RKO (cell line): Measurements from ENCODE around the gene PBXIP1.
"Not testable (repeated sequence)": the region's sequence is repeated elsewhere in the genome, so short reads cannot be mapped to it uniquely, and the experiment has no call there.

Experiments used
- DNase-seq: peaks from one replicate; pipeline ENCODE4 v3.0.0-alpha.2; 2016; ENCODE audit warnings: low spot score

Gene PBXIP1

DNA sequence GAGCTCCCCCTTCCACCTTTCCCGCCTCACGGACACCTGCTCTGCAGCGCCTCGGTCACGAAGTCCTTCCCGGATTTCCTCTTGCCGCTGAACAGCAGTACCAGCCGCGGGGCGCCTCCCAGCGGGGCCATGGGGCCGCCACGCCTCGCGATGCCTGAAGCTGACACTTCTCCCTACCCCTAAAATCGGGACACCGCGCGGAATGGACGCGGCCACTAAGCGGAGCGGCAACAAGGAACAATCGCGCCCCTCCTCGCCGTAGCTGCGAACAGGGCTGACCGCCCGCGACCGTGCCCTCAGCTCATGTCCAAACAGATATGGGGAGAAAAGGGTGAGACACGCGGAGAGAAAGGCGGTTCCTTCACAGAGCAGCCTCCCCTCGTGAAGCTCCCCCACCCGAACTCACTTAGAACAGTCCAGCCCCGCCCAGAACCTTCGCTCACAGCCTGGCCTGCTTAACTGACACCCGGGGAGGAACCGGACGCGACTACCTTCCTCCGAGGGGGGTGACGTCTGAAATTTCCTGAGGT, 19.3 kb downstream of the PBXIP1 start, which contains the start of gene PMVK:
Gene PMVK, minus strand, starts transcription at position 165 of the 530 bp plus-strand sequence. Its CDS starts 34 bp downstream, at position 131.
- peak; percentile 94 for DNase-seq

GRCh38 chr1:154935749-154936554, 19.9 kb downstream of the PBXIP1 start:
- no peak for DNase-seq

GRCh38 chr1:154934358-154934948, 21.4 kb downstream of the PBXIP1 start:
- no peak for DNase-seq

DNA sequence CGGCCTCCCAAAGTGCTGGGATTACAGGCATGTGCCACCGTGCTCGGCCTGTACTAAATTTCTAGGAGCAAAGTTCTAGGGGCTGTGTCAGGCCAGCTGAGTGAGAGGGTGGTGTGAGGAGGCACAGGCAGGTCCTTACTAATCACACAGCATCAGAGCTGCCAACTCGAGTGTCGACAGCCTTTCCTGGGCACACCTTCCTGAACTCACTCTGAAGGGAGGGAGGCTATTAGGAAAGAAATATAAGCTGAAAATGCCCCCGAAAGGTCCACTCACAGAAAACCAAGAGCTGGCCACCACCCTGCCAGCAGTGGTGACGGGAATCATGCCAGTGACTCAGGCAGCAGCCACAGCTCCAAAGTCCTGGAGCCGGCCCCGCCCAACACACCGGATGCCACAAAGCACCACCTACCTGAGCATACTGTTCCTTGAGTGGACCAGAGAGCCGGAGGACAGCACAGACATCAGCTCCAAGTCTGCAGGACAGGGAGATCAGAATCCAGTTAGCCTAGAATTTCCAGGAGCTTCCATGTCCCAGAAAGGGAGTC, 23.9 kb downstream of the PBXIP1 start:
- no peak for DNase-seq

DNA sequence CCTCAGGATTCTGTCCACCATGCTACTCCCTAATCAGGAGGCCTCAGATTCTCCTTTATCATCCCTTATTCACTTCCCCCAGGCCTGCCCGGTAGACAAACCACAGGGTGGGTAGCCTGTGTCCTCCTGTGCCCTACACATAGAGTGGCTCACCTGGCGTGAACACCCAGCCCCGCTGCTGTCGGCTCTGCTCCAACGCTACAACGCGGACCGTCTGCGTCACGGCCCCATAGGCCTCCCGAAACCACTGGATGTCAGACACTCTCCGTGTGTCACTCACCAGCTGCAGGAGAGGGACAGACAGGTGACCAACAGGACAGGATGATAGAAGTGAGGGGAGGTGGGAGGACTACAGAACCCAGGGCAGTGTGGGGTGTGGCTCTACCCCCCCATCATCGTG, 29.7 kb downstream of the PBXIP1 start:
- DNase-seq: no peak

DNA sequence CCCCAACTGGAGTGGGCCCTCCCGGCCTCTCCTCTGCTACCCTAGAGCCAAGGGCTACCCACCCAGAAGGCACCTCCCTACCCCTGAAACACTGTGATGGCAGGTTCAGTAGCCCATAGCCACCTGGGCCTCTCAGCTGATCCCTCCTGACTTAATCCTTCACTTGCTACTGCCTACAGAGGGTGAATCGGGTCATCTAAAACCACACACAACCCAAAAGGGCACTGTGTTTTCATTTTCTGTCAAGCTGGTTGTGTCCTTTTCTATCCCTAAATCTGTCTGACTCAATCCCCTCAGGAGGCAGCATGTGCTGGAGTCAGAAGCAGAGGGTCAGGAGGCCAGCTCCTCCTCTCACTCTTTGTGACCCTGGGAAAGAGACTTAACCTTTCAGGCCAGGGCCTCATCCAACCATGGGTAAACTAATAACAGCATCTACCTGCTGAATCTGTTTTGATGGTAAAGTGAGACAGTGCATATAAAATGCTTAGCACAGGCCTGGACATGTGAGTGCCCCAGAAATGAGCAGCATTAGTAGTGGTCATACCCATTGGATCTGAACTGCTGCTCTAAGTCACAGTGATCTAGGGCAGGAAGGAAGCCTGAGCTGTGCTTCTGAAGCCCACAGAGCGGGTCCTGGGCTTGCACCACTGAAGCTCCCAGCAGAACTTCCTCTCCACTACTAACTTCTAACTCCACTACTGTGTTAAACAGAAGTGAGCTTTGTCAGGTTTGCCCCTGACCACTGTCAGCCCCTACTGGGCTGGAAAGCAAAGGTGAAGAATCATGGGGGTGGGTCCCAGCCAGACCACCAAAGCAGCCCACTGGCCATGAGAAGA, 30.3 kb downstream of the PBXIP1 start:
- no peak for DNase-seq

- no peak for DNase-seq
Observed at GRCh38 chr1:154923695-154924094, 32.2 kb downstream of the PBXIP1 start.

DNA sequence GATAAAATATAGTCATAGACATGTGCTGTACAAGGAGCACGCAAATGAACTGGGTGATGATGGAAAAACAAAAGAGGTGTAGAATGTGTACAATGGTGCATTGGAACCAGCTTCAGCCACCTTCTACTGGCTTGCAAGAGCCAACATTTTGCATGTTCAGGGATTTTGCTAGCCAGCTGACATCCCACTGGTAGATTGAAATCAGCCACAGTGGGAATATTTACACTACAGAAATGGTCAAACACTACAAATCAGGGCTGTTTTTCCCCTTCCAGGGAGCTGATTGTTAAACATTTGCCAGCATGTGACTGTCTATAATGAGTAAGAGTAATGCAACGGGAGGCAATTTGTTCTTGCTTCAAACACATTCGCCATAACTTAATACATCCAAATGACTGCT, 42.6 kb downstream of the PBXIP1 start:
- no peak for DNase-seq

- no peak for DNase-seq
Observed at GRCh38 chr1:154912755-154913154, 43.1 kb downstream of the PBXIP1 start.

- DNase-seq: no peak
Observed at GRCh38 chr1:154911691-154912550, 44.0 kb downstream of the PBXIP1 start.

DNA sequence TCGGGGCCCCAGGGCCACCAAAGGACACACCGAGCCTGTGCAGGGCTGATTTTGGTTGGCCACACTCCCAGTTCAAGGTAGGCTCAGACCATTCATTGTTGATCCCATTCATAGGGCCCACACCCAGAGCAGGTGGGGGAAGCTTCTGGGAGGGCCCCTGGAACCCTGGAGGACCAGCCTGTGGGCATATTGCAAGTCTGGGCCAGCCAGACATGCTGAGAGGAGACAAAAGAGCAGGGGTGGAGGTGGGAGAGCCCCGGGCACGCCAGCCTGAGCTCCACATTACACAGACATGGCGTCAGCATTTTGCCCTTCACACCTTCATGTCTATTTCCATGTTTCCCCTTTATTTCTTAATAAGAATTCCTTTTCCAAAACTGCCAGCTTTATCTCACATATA, 45.0 kb downstream of the PBXIP1 start:
- DNase-seq: no peak

DNA sequence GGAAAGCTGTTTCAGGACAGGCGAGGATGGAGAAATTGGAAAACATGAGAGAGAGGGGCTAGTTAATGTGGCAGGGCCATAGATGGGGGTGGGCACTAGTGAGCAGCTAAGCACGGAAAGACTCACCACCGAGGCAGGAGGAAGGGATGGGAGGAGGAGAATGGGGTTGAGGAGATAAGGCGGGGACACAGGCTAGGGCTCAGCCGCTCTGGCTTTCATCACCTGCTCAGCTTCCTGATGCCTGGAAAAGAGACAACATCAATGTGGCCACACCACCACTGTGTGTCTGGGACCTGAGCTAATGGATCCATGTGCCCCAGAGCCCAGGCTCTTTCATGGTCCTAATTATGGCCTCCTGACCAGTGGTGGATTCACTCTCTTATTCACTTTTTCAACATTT, 47.0 kb downstream of the PBXIP1 start:
- DNase-seq: no peak

- DNase-seq: not testable (repeated sequence)
Observed at GRCh38 chr1:154908129-154908528, 47.8 kb downstream of the PBXIP1 start.

- DNase-seq: no peak
Observed at GRCh38 chr1:154906621-154907081, 49.2 kb downstream of the PBXIP1 start.

DNA sequence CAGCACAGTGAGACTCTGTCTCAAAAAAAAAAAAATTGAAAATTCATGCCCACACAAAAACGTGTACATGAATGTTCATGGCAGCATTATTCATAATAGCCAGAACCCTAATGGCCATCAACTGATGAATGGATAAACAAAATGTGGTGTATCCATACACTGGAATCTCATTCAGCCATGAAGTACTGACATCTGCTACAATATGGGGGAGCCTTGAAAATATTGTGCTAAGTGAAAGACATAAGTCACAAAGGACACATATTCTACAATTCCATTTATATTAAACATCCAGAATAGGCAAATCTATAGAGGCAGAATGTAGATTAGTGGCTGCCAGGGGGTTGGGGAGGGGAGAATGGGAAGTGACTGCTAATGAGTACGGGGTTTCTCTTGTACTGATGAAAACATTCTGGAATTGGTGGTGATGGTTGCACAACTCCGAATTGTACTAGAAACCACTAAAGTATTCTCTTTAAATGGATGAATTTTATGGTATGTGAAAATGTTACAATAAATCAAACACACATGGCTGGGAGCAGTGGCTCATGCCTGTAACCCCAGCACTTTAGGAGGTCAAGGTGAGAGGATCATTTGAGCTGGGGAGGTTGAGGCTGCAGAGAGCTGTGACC, 52.8 kb downstream of the PBXIP1 start:
- no peak for DNase-seq

- no peak for DNase-seq
Observed at GRCh38 chr1:154901591-154901990, 54.3 kb downstream of the PBXIP1 start.

DNA sequence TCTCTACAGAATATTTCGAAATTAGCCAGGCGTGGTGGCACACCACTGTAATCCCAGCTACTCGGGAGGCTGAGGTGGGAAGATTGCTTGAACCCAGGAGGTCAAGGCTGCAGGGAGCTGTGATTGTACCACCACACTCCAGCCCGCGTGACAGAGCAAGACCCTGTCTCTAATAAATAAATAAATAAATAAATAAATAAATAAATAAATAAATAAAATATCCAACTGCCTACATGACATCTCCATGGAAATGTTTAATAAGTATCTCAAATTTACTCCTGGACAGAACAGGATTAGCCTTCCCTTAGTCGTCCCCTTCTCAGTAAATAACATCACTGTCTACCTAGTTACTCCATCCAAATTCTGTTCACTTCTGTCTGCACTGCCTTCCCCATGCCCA, 56.9 kb downstream of the PBXIP1 start:
- DNase-seq: no peak

- no peak for DNase-seq
Observed at GRCh38 chr1:154896771-154897286, 59.1 kb downstream of the PBXIP1 start.

GRCh38 chr1:154895798-154896197, 60.1 kb downstream of the PBXIP1 start:
- DNase-seq: no peak
